ENCODE data around the gene INPP4A.
A peak's percentile ranks its signal among the peaks of the same experiment; 100 is the strongest.

INPP4A gene

DNA sequence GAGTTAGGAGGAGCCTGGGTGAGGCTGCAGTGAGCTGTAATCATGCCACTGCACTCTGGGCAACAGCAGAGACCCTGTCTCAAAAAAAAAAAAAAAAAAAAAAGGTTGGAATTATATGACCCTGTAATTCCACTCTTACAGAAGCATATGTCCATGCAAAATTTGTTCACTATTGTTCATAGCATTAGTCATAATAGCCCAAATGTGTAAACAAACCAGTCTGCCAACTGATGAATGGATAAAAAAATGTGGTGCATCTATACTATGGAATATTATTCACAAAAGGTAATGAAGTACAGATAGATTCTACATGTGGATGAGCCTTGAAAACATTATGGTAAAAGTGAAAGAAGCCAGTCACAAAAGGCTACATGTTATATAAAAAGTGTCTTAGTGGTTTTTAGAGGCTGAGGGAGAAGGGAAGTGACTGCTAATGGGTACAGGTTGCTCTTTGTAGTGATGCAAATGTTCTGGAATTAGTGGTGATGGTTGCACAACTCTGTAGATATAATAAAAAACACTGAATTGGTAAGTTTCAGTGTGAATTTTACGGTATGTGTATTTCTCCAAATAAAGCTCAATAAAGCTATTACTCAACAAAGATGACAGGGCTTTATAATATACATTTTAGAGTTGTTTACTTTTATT, 154.2 kb downstream of the INPP4A start:
- DNase-seq: no peak

DNA sequence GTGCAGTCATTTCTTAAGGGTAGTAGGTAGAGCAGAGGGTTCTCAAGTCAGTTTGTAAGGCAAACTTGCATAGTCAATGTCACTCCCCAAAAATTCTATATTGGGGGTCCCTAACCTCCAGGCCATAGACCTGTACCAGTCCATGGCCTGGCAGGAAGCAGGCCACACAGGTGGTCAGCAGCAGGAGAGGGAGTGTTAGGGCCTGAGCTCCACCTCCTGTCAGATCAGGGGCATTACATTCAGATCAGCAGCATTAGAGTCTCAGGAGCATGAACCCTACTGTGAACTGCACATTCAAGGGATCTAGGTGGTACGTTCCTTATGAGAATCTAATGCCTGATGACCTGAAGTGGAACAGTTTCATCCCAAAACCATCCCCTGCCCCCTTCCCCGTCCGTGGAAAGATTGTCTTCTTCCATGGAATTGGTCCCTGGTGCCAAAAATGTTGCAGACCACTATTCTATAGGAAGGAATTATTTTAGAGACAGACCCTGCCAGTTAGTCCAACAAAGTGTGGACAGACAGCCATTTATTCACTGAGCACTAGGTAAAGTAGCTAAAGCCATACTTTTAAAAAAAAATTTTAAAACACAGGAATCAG, 157.0 kb downstream of the INPP4A start:
- DNase-seq: peak in 2 of 3 donors; percentile 7 to 15

DNA sequence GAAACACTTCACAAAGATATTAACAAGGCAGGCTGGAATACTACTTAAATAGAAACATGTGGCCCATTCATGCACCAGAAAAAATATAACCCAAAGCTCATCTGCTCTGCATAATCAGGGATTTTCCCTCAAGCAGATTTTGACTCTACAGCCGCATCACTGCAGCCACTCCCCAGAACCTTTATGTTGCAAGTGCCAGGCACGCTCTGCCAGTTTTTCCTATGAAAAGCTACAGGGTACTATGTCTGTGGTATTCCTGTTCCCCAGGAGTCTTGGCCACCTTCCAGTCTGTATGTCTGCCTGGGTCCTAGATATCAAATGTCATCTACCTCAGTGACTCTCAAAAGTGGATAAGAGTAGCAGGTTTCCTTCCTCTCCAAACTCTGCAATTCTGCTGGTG, 159.9 kb downstream of the INPP4A start:
- DNase-seq: no peak

DNA sequence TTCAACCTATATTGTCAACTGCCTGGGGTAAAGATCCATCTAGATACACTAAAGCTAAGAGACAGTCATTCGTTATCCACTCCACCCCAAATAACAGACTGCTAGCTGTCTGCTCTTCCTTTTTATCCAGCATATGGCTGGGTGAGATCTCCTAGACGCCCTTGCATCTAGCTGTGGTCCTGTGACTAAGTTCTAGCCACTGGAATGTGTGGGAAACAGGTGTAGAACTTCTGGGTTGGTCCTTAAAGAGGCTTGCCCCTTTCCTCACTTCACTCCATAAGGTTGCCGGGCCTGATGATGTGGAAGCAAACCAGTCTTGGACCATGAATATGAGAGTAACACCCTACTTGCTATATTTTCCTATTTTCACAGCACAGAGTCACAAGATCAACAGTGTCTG, 160.4 kb downstream of the INPP4A start:
- DNase-seq: no peak

DNA sequence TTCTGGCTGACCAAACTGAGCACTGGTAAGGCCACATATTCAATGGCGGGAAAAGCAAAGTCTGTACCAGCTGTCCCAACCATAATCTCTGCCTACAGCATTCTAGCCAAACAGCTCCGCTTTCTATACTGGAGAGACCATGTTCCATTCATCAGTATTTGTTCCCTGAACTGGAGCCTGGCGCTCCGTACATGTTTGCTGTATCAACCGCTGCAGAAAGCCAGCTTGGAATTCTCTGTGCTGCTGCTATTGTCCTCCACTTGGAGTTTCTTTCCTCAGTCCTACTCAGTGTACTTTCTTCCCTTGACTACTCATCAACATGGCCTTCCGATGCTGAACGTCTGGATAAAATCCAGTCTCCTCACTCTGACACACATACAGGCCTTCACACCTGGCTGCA, 161.8 kb downstream of the INPP4A start:
- no peak for DNase-seq

DNA sequence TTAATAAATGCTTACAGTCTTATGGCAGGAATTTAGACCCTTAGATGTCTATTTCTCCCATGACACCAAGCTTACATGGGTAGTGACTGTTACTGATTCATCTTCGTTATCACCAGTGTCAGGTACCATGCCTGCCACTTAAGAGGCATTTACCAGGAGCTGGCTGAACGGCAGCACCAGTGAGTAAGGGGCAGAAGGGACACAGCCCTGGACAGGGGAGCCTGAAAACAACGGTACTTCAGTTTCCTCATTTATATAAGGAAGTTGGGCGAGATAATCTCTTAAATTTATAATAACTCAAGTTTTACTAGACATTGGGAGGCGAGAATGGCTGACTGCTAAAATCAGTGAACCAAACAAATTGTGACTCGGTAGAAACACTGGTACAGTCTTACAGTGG, 162.4 kb downstream of the INPP4A start:
- peak in 2 of 3 donors; percentile 5 to 10 for DNase-seq

DNA sequence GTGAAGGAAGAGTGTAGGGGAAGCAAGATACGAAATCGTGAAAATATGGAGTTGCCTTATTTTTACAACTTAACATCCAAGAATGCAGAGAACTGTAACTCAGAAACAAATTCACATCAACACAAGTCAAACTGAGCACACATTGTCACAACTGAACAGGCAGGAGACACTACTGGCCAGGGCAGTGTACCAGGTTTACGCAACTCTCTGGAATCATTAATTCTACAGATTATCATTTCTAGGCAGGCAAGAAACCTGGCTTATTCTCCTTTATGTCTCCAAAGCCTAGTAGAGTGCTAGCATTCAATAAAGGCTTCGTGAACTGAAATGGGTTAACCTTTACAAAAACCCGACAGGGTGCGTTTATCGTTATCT, 163.1 kb downstream of the INPP4A start:
- peak in 1 of 3 donors; percentile 10 for DNase-seq

DNA sequence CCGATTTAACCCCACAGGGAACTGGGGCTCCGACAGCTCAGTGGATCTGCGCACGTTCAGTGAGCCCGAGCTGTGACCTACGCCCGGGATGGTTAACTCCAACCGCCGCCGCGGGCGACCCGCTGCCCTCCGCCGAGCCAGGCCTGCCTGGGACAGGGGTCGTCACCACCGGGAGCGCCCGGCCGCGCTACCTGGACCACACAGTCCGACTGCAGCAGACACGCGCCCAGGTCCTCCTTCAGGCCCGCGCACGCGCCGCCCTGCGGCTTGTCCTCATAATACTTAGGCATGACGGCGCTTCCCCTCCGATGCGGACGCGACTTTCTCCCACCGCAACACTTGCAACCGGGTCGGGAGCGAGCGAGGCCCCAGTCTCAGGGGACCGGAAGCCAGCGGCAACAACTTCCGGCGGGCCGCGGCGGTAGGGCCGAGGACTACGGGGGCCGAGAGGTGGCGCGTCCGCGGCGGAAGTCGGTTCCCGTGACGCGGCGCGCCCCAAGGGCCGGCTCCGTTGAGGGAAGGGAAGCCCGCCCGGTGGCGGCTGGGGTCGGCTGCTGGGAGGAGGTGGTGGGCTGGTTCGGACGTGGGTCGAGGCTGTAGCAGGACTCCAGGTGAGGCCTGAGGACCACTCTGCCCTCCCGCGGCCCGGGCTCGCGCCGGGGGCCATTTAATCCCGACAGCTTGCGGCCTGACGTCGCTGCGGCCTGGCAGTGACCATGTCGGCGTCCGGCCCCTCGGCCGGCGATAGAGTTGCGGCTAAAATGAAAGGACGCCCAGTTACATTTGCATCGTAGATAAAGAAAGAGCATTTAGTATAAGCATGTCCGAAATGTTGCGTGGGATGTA, 163.7 kb downstream of the INPP4A start, which contains the start of the genes COA5 and UNC50:
COA5 (minus strand) TSS at position 397 of the 846 bp plus-strand sequence; CDS start at position 290, 107 bp downstream.
UNC50 (plus strand) TSS at position 474 of the 846 bp plus-strand sequence. CDS start 1,171 bp downstream, outside the sequence.
- DNase-seq: peak; percentile 94 to 98 (median 96)

DNA sequence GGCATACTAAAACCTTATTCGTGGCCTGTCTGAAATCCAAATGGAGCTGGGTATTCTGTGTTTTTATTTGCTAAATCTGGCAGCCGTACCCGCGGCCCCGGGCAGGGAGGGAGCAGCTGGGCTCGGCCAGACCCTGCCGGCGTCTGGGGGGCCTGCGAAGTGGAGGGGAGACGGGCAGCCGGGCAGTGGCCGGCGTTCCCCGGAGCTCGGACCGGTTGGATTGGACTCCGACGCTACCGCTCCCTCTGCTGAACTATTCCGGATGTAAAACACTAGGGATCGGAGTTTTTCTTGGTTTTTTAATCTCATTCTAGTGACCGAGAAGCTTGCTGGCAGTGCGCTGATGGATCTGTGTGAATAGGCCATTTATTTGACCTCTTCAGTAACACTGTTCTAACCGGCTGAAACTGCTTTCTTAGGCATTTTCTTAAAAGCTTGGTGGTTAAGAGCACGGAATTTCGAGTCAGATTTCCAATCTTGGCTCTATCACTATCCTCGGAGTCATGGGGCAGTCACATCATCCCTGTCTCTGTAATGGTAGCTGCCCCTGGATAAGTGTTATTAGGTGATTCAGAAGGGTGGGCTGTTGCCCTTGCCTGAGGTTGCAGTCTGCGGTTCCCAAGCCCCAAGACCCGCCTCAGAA, 164.4 kb downstream of the INPP4A start:
- peak; percentile 27 to 57 (median 47) for DNase-seq

DNA sequence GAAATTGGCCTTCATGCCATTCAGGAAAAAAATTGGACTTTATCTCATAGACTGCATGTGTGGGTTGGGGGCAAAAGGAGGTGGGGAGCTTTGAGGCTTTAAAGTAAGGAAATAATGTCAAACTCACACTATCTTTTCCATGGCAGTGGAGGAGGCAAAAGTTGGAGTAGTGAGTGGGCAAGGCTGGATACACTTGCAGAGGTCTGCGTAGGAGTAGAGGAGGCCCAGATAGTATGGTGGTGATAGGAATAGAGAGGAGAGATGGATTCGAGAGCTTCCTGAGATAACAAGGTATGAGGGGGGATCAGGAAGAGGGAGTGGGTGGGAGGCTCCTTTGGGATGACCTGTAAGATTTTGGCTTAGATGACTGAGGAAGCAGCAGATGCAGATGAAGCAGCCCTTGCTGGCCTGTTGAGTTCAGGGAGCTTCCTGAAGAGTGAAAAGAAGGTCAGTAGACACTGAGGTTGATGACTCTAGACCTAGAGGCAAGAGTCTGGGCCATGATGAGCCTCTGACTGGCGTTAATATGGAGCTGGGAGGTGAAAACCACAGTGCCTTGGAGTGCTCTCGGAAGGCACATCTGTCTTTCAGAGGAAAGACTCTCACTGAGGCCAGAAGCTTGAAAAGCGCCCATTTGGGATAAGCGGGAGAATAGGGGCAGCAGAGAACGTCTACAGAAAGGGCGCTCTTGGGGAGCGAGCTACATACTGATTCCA, 169.5 kb downstream of the INPP4A start:
- no peak for DNase-seq

DNA sequence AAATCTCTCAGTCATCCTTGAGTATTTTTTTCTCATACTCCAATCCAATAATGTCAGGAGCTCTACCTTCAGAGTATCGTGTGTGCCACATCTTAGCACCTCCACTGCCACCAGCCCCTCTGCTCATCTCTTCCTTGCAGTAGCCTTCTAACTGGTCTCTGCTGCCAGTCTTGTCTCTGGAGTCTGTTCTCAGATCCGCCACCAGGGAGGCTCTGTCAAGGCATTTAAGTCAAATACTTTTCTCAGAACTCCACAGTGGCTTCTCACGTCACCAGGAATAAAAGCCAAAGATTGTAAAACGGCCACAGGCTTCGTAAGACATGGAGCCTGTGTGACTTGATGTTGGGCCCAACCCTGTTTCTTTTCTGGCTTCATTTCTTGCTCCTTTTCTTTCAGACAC, 170.8 kb downstream of the INPP4A start:
- no peak for DNase-seq

DNA sequence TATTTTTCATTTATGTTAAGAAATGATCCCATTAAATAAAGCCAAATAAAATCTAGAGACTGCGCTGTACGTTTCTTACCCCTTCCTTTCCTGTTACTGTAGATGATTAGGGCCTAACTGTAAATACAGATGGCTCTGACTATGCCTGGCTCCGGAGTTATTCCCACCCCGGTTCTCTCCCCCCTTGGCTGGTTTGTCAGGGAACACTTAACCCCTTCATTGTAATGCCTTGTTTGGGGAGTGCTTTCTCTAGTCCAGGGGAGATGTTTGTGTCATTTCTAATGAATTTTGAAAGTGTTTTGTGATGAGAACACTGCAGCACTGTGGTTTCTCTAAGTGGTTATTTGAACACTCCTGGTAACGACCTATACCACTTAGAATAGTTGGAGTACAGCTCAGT, 172.5 kb downstream of the INPP4A start:
- no peak for DNase-seq

DNA sequence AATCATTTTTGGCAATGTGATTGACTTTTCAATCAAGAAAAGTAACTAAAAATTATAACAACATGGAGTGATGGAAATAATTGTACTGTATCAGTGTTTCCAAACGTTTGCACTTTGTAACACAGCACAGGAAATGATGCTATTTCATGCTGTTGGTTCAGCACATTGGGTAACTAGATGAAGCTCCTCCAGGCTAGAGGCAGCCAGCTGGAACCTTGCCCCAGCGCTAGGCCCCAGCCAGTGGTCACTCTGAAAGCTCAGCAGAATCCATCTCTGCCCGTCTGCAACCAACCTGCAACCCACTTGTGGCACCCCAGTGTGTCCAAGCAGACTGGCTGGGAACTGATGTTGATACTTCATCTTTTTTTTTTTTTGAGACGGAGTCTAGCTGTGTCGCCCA, 179.0 kb downstream of the INPP4A start:
- peak in 1 of 3 donors; percentile 6 for DNase-seq

DNA sequence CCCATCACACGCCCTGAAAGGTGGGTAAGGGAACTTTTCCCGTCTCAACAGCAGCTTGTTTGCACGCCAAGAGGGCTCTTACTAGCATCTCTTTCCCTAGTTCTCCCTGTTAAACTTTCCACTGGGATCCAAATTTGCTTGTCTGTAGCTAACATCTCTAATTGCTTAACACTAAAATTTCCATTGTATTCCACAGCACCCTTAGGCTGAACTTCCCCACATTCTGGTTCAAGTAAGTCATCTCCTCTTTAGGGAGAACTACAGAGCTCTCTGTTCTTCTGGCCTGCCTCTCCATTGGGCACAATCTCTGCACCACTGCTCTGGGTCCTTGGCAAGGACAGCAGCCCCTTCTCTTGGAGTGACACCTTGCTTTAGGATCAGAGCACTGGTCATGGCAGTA, 187.7 kb downstream of the INPP4A start:
- DNase-seq: no peak

DNA sequence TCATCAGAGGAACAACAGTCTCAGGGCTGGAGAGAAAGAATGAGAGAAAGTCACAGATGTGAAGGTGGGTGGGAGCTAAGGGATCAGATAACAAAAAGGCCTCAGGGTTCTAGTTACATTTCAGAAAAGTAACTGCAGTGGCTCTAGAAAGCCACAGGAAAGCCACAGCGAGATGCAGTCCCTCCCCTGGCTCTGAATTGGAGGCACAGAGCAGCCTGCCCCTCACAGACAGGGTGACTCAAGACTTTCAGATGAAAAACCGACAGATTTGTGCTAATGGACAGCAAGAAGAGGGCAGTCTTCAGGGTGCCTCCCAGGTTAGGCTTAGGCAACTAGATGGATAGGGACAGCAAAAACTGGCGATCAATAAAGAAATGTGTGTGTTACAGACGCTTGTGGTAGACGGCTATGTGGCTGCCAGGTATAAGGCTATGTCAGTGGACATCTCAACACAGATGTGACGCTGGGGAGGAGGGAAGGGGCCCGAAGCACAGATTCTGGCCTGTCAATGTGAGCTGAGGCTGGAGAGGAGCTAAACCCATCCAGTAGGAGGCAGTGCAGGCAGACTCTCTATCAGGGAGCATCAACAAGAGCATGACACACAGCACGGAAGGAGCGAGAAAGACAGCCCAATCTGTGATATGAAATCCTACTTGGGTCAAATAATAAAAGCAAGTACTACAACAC, 189.9 kb downstream of the INPP4A start:
- peak in 1 of 3 donors; percentile 10 for DNase-seq

DNA sequence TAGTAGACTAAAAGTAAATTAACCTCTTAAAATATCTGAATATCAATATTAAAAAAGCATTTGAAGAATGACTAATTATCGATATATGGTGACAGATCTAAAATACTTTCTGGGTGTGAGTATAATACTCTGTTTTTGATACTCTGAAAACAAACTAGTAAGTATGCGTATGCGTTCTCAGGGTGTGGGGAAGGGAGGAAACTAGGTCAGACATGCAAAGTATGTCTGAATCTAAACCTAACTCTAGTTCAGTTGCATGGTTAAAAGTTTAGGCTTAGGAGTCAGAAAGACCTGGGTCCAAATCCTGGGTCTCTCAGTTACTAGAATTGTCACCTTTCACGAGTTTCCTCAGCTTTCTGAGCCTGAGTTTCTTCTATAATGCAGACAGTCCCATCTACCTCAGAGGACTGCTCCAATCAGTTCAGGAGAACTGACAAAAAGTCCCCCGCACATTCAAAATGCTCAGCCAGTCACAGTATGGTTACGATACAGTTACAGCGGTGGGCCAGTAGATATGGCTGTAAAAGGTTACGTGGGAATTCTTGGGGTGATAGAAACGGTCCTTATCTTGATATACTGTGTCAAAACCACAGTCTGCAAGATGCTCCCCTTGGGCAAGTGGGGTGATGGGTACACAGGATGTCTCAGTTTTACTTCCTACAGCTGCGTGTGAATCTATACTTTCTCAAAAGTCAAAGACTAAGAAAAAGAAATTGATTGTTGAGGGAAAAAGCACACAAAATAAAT, 192.9 kb downstream of the INPP4A start:
- no peak for DNase-seq

DNA sequence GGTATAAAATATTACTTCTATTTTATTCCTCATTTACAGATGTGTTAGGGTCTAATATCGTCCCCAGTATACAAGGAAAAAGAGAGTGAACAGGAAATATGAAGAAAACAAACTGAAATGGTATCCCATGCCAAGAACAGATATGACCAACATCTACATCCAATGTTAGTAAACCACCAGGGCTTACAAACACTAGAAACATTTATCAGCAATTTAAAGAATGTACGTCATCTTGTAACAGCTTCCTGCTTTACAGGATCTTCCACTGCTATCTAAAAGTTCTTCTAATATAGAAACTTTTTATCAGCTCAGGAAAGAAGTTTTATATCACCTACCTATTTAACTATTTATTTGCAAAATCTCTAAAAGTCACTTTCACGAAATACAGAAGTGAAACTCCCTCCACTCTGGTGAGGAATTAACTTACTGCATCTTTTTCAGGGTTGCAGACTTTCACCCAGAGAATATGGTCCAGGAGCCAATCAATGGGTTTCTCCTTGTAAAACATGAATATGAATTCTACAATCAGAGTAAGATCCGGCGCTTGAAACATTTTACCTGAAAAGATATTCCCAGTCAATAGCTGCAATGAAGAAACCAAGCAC, 198.9 kb downstream of the INPP4A start:
- no peak for DNase-seq
